ENCODE data around the gene TRIL.

TRIL gene

DNA sequence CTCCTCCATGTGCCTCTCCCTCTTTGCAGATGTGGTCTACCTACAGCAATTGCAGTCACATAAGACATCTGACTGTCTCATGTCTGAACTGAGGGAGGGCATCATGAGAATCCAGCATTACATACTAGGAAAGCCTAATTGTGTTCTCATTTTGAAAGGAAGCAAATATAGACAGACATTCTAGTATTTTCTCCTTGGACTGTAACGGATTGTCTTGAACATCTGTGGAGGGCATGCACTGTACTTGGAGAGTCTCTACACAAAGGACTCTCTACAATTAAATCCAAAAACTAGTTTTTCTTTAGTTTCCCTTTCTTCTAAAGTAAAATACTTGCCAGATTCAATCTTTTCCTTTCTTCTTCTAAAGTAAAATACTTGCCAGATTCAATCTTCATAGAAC is 34.7 kb upstream of the TRIL start:
- Histone ChIP-seq H3K4me1 (ENCODE audit: control insufficient read depth, insufficient read depth, low read length) (0 out of 2 replicates have a peak, but pooled peaks cover 6% of the 10 kb centered on the region), H3K4me3 (ENCODE audit: low read depth, low read length) (no peak overlapping the region), H3K36me3 (ENCODE audit: control insufficient read depth, insufficient read depth, low read length) (no peaks in the 10 kb centered on the region), H3K9me3 (ENCODE audit: control insufficient read depth, insufficient read depth, low read depth, low read length) (no peaks in the 10 kb centered on the region), H3K27ac (ENCODE audit: low read depth, low read length) (no peak overlapping the region), H3K27me3 (ENCODE audit: control insufficient read depth, insufficient read depth, low read length) (no peaks in the 10 kb centered on the region), H3K9ac (ENCODE audit: low read length) (no peak overlapping the region)

DNA sequence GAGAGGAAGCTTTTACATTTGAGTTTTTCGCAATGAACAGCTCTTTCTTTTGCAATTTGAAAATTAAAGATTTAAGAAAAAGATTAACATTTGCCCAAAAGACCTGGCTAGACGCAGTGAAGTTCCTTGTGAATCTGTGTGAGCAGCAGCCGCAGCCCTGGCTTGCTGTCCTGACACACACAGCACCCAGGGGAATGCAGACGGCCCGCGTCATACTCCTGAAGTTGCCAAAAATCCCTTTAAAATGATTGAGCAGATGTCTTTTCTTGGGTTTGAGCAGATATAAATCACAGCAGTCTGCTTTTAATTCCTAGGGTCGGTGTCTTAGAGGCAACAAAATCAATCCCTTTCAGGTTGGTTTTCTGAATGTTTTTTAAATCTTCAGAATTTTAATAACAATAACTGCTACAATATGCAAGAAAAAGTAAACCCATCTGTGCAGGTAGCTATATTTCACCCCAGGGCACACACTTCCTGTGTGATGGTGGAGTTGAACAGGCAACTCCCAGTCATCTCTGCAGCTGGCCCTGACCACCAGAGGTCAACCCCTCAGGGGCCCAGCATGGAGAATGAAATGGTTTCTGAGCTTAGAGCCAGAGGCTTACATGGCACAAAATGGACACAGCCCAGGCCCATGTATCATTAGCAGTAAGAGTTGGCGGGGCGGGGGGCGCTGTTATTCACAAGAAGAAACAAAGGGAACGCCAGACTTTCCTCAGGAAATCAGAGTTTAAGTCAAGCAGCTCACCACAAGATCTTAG is 32.2 kb upstream of the TRIL start:
- Histone ChIP-seq H3K36me3 (ENCODE audit: control insufficient read depth, insufficient read depth, low read length) (no peaks in the 10 kb centered on the region), H3K9ac (ENCODE audit: low read length) (no peak overlapping the region), H3K4me1 (ENCODE audit: control insufficient read depth, insufficient read depth, low read length) (peaks cover 10% of the 10 kb centered on the region; the same call in 1 of the 2 replicates), H3K4me3 (ENCODE audit: low read depth, low read length) (no peak overlapping the region), H3K27me3 (ENCODE audit: control insufficient read depth, insufficient read depth, low read length) (no peaks in the 10 kb centered on the region), H3K27ac (ENCODE audit: low read depth, low read length) (no peak overlapping the region), H3K9me3 (ENCODE audit: control insufficient read depth, insufficient read depth, low read depth, low read length) (no peaks in the 10 kb centered on the region)

DNA sequence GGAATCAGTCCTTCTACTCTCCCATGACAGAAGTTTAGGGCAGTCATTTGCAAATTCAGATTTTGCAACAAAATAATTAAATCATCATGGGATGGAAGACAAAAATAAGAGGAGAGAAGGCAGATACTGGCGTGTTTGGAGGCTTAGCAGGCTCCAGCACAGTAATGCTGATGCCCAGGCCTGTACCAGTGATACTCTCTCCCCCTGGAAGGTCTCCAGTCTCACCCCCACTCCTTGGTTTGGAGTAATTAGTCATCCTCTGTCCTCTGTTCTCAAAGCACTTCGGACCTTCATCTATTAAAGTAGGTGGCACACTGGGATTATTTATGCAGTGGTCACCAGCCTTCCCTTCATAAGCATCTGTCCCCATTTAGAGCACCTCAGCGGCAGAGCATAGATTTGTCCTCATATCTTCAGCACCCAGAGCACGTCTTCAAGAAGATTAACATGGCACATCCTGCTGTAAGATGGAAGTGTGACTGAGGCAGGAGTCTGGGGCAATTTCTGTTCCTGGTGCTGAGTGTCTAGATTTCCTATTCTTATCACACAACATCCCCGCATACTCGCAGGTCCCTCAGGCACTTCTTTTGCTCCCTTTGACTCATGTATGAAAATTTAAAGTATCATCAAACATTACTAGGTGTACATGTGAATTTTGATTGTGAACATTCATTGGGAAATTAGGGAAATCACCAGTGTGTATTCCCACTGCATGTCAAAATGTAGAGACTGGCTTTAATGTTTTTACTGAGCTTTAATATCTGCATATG is 31.3 kb upstream of the TRIL start:
- H3K9ac ChIP-seq (ENCODE audit: low read length) = no peak overlapping the region
- H3K4me3 ChIP-seq (ENCODE audit: low read depth, low read length) = no peak overlapping the region
- no peaks in the 10 kb centered on the region for H3K36me3 ChIP-seq (ENCODE audit: control insufficient read depth, insufficient read depth, low read length)
- no peaks in the 10 kb centered on the region for H3K9me3 ChIP-seq (ENCODE audit: control insufficient read depth, insufficient read depth, low read depth, low read length)
- peaks cover 17% of the 10 kb centered on the region for H3K4me1 ChIP-seq (ENCODE audit: control insufficient read depth, insufficient read depth, low read length)
- H3K27me3 ChIP-seq (ENCODE audit: control insufficient read depth, insufficient read depth, low read length) = no peaks in the 10 kb centered on the region
- no peak overlapping the region for H3K27ac ChIP-seq (ENCODE audit: low read depth, low read length)

- Histone ChIP-seq H3K27me3 (ENCODE audit: control insufficient read depth, insufficient read depth, low read length) (no peaks in the 10 kb centered on the region), H3K27ac (ENCODE audit: low read depth, low read length) (no peak overlapping the region), H3K4me1 (ENCODE audit: control insufficient read depth, insufficient read depth, low read length) (peaks cover 23% of the 10 kb centered on the region), H3K9me3 (ENCODE audit: control insufficient read depth, insufficient read depth, low read depth, low read length) (no peaks in the 10 kb centered on the region), H3K9ac (ENCODE audit: low read length) (no peak overlapping the region), H3K36me3 (ENCODE audit: control insufficient read depth, insufficient read depth, low read length) (no peaks in the 10 kb centered on the region), H3K4me3 (ENCODE audit: low read depth, low read length) (no peak overlapping the region)
These were observed 30.7 kb upstream of the TRIL start for GRCh38 chr7:28988810-28989209.

- Histone ChIP-seq H3K27me3 (ENCODE audit: control insufficient read depth, insufficient read depth, low read length) (no peaks in the 10 kb centered on the region), H3K9ac (ENCODE audit: low read length) (no peak overlapping the region), H3K4me1 (ENCODE audit: control insufficient read depth, insufficient read depth, low read length) (peaks cover 24% of the 10 kb centered on the region), H3K4me3 (ENCODE audit: low read depth, low read length) (no peak overlapping the region), H3K9me3 (ENCODE audit: control insufficient read depth, insufficient read depth, low read depth, low read length) (no peaks in the 10 kb centered on the region), H3K36me3 (ENCODE audit: control insufficient read depth, insufficient read depth, low read length) (no peaks in the 10 kb centered on the region), H3K27ac (ENCODE audit: low read depth, low read length) (no peak overlapping the region)
These were observed 30.0 kb upstream of the TRIL start for GRCh38 chr7:28988091-28988490.

DNA sequence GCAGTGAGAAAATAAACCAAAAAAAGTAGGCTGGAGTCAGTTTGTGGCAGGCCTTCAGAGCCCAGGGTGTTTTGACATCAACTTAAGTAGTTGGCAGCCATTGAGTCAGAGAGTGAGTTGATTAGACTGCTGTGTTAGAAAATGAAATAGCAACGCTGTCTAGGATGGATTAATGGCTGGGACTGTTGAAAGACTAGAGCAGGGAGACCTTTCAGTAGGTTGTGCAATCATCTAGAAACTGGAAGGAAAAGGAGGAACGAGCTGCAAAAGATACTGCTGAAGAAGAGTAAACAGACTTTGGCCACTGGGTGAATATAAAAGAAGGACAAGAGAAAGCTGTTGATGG is 28.6 kb upstream of the TRIL start:
- Histone ChIP-seq H3K9ac (ENCODE audit: low read length) (no peak overlapping the region), H3K27ac (ENCODE audit: low read depth, low read length) (no peak overlapping the region), H3K9me3 (ENCODE audit: control insufficient read depth, insufficient read depth, low read depth, low read length) (no peaks in the 10 kb centered on the region), H3K4me3 (ENCODE audit: low read depth, low read length) (no peak overlapping the region), H3K36me3 (ENCODE audit: control insufficient read depth, insufficient read depth, low read length) (no peaks in the 10 kb centered on the region), H3K4me1 (ENCODE audit: control insufficient read depth, insufficient read depth, low read length) (peaks cover 24% of the 10 kb centered on the region), H3K27me3 (ENCODE audit: control insufficient read depth, insufficient read depth, low read length) (no peaks in the 10 kb centered on the region)

DNA sequence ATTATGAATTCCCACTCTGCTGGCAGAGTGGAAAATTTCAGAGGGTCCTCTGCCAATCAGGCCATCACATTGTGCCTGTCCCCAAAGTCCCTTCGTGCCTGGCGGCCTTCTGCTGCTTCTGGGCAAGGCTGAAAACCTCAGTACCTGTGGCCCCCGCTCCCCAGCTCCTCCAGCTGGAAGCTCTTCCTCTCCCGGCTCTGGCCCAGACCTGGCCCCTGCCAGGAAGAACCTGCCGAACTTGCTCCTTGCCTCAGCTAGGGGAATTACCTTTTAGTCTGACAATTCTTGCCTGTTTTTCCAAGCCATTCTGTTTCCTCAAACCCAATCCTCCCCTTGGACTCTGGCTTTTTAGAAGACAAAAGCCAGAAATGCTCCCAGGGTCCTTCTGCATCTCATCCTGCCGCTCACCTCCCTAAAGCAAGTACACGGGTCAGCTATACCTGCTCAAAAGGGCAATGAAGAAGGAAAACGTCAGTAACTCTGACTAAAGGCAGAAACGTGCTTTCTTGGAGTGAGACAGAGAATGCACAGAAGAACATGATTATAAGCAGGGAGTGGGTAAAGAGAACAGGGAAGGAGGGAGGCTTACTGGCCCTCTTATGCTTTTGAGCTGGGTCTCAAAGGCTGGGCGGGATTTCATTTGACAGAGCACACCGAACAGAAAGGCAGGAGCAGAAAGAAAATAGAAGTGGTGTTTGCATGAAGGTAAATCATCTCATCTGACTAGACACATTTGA is 28.1 kb upstream of the TRIL start:
- peaks cover 27% of the 10 kb centered on the region for H3K4me1 ChIP-seq (ENCODE audit: control insufficient read depth, insufficient read depth, low read length)
- no peaks in the 10 kb centered on the region for H3K9me3 ChIP-seq (ENCODE audit: control insufficient read depth, insufficient read depth, low read depth, low read length)
- no peaks in the 10 kb centered on the region for H3K36me3 ChIP-seq (ENCODE audit: control insufficient read depth, insufficient read depth, low read length)
- H3K27me3 ChIP-seq (ENCODE audit: control insufficient read depth, insufficient read depth, low read length) = no peaks in the 10 kb centered on the region
- no peak overlapping the region for H3K9ac ChIP-seq (ENCODE audit: low read length)
- no peak overlapping the region for H3K4me3 ChIP-seq (ENCODE audit: low read depth, low read length)
- no peak overlapping the region for H3K27ac ChIP-seq (ENCODE audit: low read depth, low read length)

DNA sequence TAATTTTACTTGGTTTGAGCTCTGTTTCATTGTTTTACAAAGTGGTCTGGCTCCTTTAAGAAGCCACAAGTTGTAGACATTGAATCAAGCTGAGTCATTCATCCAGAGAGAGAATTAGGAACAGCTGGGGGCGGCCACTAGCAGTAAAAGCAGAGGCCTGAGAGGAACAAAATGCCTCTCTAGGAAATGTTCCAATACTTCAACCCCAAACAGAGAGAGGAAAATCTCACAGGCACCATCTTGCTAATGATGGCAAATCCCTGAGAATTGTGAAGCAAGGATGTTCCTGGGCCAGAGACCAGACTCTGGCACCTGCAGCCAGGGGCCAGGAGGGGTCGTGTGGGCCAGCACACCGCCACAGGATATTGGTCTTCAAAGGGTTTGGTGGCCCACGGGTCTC is 26.5 kb upstream of the TRIL start:
- peak overlapping the region; percentile 55; the same call in 1 of the 2 replicates for H3K27ac ChIP-seq (ENCODE audit: low read depth, low read length)
- H3K36me3 ChIP-seq (ENCODE audit: control insufficient read depth, insufficient read depth, low read length) = no peaks in the 10 kb centered on the region
- H3K4me1 ChIP-seq (ENCODE audit: control insufficient read depth, insufficient read depth, low read length) = peaks cover 35% of the 10 kb centered on the region
- H3K4me3 ChIP-seq (ENCODE audit: low read depth, low read length) = no peak overlapping the region
- no peaks in the 10 kb centered on the region for H3K9me3 ChIP-seq (ENCODE audit: control insufficient read depth, insufficient read depth, low read depth, low read length)
- peak overlapping the region; percentile 29 for H3K9ac ChIP-seq (ENCODE audit: low read length)
- H3K27me3 ChIP-seq (ENCODE audit: control insufficient read depth, insufficient read depth, low read length) = no peaks in the 10 kb centered on the region

GRCh38 chr7:28984217-28984616 is 26.1 kb upstream of the TRIL start:
- Histone ChIP-seq H3K9ac (ENCODE audit: low read length) (no peak overlapping the region), H3K36me3 (ENCODE audit: control insufficient read depth, insufficient read depth, low read length) (no peaks in the 10 kb centered on the region), H3K9me3 (ENCODE audit: control insufficient read depth, insufficient read depth, low read depth, low read length) (no peaks in the 10 kb centered on the region), H3K27ac (ENCODE audit: low read depth, low read length) (no peak overlapping the region; the same call in 1 of the 2 replicates), H3K4me1 (ENCODE audit: control insufficient read depth, insufficient read depth, low read length) (peaks cover 39% of the 10 kb centered on the region), H3K4me3 (ENCODE audit: low read depth, low read length) (no peak overlapping the region), H3K27me3 (ENCODE audit: control insufficient read depth, insufficient read depth, low read length) (no peaks in the 10 kb centered on the region)

DNA sequence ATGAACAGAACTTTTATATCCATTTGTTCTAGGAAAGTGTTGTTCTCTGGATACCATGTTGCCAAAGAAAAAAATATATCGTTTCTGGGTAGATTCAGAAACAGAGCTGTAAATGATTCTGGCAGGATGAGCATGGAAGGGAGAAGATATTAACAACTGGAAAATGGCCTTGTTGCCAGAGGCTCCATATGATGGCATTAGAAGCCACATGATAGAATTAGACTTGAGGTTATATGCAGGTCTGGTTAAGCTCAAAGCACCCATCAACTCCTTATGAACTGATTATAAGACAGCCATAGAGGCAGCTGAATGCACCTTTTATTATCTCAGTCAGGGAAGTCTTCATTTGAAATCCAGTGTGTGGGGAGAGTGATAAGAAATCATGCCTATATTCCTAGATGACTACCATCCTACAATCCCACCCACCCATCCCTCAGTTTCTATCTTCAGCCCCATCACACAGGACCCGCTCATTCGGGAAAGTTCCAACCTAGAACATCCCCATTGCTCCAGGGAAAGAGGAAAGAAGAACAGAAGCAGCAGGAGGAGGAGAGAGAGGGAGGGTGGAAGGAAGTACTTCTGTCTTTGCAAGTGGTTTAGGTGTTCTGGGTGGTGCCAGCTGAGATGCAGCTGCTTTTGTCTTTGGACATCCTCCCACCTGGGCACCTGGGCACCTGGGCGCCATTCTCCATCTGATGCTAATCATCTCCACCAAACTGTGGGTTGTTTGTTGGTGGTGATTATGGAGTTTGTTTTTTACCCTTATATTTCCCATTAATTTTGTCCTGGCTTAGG is 25.5 kb upstream of the TRIL start:
- Histone ChIP-seq H3K36me3 (ENCODE audit: control insufficient read depth, insufficient read depth, low read length) (no peaks in the 10 kb centered on the region), H3K27me3 (ENCODE audit: control insufficient read depth, insufficient read depth, low read length) (no peaks in the 10 kb centered on the region), H3K9me3 (ENCODE audit: control insufficient read depth, insufficient read depth, low read depth, low read length) (no peaks in the 10 kb centered on the region), H3K4me3 (ENCODE audit: low read depth, low read length) (no peak overlapping the region), H3K27ac (ENCODE audit: low read depth, low read length) (no peak overlapping the region), H3K4me1 (ENCODE audit: control insufficient read depth, insufficient read depth, low read length) (peaks cover 39% of the 10 kb centered on the region), H3K9ac (ENCODE audit: low read length) (no peak overlapping the region)
